Body of pancreas (tissue), 4 donors: Measurements from ENCODE around the gene IL20RA. TPM values are rescaled to one million over a fixed set of nuclear protein-coding genes. Genes with fewer than 3 reads are reported as not detected.

ENCODE experiments used
- ATAC-seq: fragments of 150-250 bp; one replicate; pipeline ENCODE4 v1.9.1; 2016
- DNase-seq, 4 donors: peaks; one replicate each; pipeline ENCODE4 v3.0.0-alpha.2; 2019
- H3K27ac ChIP-seq, 4 donors: fragments of 200-600 bp; sonication (generic); 1 replicate in 3 of 4; 2 replicates in 1 of 4; pipeline versions ENCODE4 v1.5.1 to v1.6.1; 2016 to 2019; ENCODE audit warnings: mild to moderate bottlenecking in 1 of 4, mixed read lengths in 1 of 4, moderate library complexity in 1 of 4
- H3K27me3 ChIP-seq, 2 donors: fragments of 200-600 bp; sonication (generic); one replicate each; pipeline ENCODE4 v1.6.0; 2016; ENCODE audit warnings: mild to moderate bottlenecking in 1 of 2
- H3K36me3 ChIP-seq, 2 donors: fragments of 200-600 bp; sonication (generic); replicated peaks in 1 of 2; 2 replicates each; pipeline ENCODE4 v1.5.1; 2016; ENCODE audit warnings: low read depth in 2 of 2; ENCODE audit not compliant: insufficient read depth in 1 of 2
- H3K4me1 ChIP-seq: fragments of 200-600 bp; sonication (generic); one replicate; pipeline ENCODE4 v1.6.0; 2016
- H3K4me3 ChIP-seq, 2 donors: fragments of 200-600 bp; sonication (generic); 1 replicate in 1 of 2; 2 replicates in 1 of 2; pipeline ENCODE4 v1.5.1; 2016 to 2019
- H3K9me3 ChIP-seq, 3 donors: fragments of 200-600 bp; sonication (generic); 1 replicate in 2 of 3; 2 replicates in 1 of 3; pipeline ENCODE4 v1.5.1; 2016
- POLR2A ChIP-seq, 3 donors: fragments of 450-650 bp; IDR thresholded peaks; one replicate each; pipeline ENCODE4 v1.6.1; 2016; ENCODE audit warnings: antibody characterized with exemption in 3 of 3, mild to moderate bottlenecking in 2 of 3
- WGBS, 2 donors: methylation state at CpG; one replicate each; pipeline ENCODE4 v1.1.5; 2017; 5-methylcytosine and 5-hydroxymethylcytosine counted together
- intact Hi-C: fragments of 100-400 bp; cut with DNase I; formaldehyde crosslinking; loops from one replicate; pipeline ENCODE4 v1.15.1; 2023
- total RNA-seq, 2 donors: library from RNA; depleted of rRNA; stranded (reverse); fragments of >200 nt; gene quantifications; one replicate each; pipeline ENCODE4 v1.1.0, GENCODE V29; 2016
- TF ChIP-seq, protein P1 (sequence below), 7 experiments: fragments of 450-650 bp in 4 of 7; fragments of 200-600 bp in 3 of 7; sonication (generic) in 3 of 7; IDR thresholded peaks; one replicate each; pipeline ENCODE4 v1.5.1; 2016 to 2019; ENCODE audit warnings: antibody characterized with exemption in 7 of 7

IL20RA gene
- total RNA-seq, 2 donors from 2014 or later, result 12.7 to 23.7 TPM

DNA sequence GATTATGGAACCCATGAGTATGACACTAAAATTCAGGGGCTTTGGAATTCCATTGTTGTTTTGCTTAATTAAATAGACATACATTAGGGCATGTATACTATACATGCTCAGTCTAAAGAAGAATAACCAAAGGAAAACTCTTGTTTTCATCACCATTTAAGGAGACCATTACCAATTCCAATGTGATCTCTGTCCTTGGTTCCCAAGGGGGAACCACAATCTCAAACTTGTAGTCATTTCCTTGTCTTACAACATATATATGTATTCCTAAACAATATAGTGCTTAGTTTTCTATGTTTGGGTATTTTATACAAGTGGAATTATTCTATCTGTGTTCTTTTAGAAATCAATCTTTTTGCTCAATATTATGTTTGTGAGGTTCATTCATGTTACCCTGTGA is 49.2 kb downstream of the IL20RA start:
- no peak for ATAC-seq
- TF ChIP-seq, protein P1, sequence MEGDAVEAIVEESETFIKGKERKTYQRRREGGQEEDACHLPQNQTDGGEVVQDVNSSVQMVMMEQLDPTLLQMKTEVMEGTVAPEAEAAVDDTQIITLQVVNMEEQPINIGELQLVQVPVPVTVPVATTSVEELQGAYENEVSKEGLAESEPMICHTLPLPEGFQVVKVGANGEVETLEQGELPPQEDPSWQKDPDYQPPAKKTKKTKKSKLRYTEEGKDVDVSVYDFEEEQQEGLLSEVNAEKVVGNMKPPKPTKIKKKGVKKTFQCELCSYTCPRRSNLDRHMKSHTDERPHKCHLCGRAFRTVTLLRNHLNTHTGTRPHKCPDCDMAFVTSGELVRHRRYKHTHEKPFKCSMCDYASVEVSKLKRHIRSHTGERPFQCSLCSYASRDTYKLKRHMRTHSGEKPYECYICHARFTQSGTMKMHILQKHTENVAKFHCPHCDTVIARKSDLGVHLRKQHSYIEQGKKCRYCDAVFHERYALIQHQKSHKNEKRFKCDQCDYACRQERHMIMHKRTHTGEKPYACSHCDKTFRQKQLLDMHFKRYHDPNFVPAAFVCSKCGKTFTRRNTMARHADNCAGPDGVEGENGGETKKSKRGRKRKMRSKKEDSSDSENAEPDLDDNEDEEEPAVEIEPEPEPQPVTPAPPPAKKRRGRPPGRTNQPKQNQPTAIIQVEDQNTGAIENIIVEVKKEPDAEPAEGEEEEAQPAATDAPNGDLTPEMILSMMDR (IDR thresholded peaks at IDR 0.05), result no peak
- no peak for TF ChIP-seq POLR2A (IDR thresholded peaks at IDR 0.05)
- H3K4me1 ChIP-seq, result peaks cover 20% of the 10 kb centered on the region

GRCh38 chr6:136994782-136995181 is 50.0 kb downstream of the IL20RA start:
- Histone ChIP-seq H3K36me3 (no peaks in the 10 kb centered on the region), H3K27me3 (peaks cover 0 to 7% of the 10 kb centered on the region in 2 donors), H3K4me3 (no peak overlapping the region), H3K27ac (peak overlapping the region; percentile 25 to 53 (median 42)), H3K9me3 (no peaks in the 10 kb centered on the region), H3K4me1 (peaks cover 25% of the 10 kb centered on the region)
- intact Hi-C loops, result no loop called here
- ATAC-seq (peak; percentile 96), DNase-seq (peak in 2 of 4 donors; percentile 30 to 53)
- TF ChIP-seq, protein P1 (IDR thresholded peaks at IDR 0.05), result no peak
- no peak for TF ChIP-seq POLR2A (IDR thresholded peaks at IDR 0.05)
- 16 to 21% methylated on average over 5 of the region's 5 CpGs for WGBS, 2 donors

More for the DNA sequence above, 49.2 kb downstream of the IL20RA start:
- Histone ChIP-seq H3K4me3 (no peak overlapping the region), H3K27me3 (peaks cover 0 to 3% of the 10 kb centered on the region in 2 donors), H3K36me3 (no peaks in the 10 kb centered on the region), H3K9me3 (no peaks in the 10 kb centered on the region), H3K27ac (peak overlapping the region in 2 of 4 donors; percentile 45 to 53)
- intact Hi-C loops, result no loop called here
- DNase-seq, result no peak

DNA sequence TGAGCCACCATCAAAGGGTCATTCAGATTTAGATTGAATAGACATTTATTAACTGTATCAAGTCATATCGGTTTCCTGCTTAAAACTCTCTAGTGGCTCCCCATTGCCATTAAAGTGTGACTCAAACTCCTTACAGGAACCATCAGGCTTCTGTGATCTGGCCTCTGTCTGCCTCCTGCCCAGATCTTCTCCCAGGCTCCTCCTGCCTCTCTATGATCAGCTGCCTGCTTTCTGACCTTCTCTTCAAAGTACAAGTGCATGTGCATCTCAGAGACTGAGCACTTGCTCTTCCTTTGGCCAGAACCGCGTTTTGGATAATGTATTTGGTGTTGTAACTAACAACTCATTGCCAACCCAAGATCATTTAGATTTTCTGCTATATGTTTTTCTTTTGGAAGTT is 52.7 kb downstream of the IL20RA start:
- Histone ChIP-seq H3K4me1 (peaks cover 32% of the 10 kb centered on the region), H3K9me3 (no peaks in the 10 kb centered on the region), H3K27ac (no peak overlapping the region), H3K36me3 (no peaks in the 10 kb centered on the region), H3K4me3 (no peak overlapping the region), H3K27me3 (peaks cover 0 to 7% of the 10 kb centered on the region in 2 donors)
- ATAC-seq, result no peak
- DNase-seq, result no peak
- intact Hi-C loops, result no loop called here
- no peak for TF ChIP-seq POLR2A (IDR thresholded peaks at IDR 0.05)
- TF ChIP-seq, protein P1 (IDR thresholded peaks at IDR 0.05), result no peak
- WGBS, 2 donors, result 61 to 62% methylated on average over 3 of the region's 3 CpGs

- H3K9me3 ChIP-seq, result no peaks in the 10 kb centered on the region
- DNase-seq (no peak), ATAC-seq (no peak)
- intact Hi-C loops, result no loop called here
- no peak overlapping the region for H3K4me3 ChIP-seq
- no peak overlapping the region for H3K27ac ChIP-seq
- no peaks in the 10 kb centered on the region for H3K36me3 ChIP-seq
- TF ChIP-seq POLR2A (IDR thresholded peaks at IDR 0.05), result no peak
- H3K27me3 ChIP-seq, result peaks cover 0 to 7% of the 10 kb centered on the region in 2 donors
- H3K4me1 ChIP-seq, result peaks cover 32% of the 10 kb centered on the region
Observed at GRCh38 chr6:136991646-136992045, 53.1 kb downstream of the IL20RA start.

DNA sequence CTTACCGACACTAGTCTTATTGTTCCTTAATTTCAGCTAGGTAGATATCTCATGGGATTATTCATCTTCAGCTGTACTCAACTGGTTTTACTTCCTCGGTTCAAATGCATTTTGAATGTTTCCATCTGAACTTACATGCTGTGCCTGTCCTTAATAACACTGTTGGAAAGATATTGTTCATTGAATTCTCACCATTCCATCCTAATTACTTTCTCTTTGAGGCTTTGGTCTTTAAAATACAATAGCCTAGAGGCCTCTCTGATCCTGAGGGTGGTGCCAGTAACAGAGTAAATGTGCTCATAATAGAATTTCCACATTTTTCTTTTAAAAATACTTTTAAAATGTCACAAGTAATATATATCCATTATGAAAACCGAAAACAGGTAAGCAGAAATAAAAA is 54.0 kb downstream of the IL20RA start:
- H3K27ac ChIP-seq, result no peak overlapping the region
- ATAC-seq (no peak), DNase-seq (no peak)
- no peaks in the 10 kb centered on the region for H3K9me3 ChIP-seq
- intact Hi-C loops, result no loop called here
- H3K27me3 ChIP-seq, result peaks cover 0 to 7% of the 10 kb centered on the region in 2 donors
- WGBS, 2 donors, result 91 to 97% methylated on average over 3 of the region's 3 CpGs
- TF ChIP-seq, protein P1 (IDR thresholded peaks at IDR 0.05), result no peak
- TF ChIP-seq POLR2A (IDR thresholded peaks at IDR 0.05), result no peak
- H3K4me1 ChIP-seq, result peaks cover 29% of the 10 kb centered on the region
- no peak overlapping the region for H3K4me3 ChIP-seq
- H3K36me3 ChIP-seq, result no peaks in the 10 kb centered on the region
